ENCODE results near the gene MAPK8IP1.

MAPK8IP1 gene

DNA sequence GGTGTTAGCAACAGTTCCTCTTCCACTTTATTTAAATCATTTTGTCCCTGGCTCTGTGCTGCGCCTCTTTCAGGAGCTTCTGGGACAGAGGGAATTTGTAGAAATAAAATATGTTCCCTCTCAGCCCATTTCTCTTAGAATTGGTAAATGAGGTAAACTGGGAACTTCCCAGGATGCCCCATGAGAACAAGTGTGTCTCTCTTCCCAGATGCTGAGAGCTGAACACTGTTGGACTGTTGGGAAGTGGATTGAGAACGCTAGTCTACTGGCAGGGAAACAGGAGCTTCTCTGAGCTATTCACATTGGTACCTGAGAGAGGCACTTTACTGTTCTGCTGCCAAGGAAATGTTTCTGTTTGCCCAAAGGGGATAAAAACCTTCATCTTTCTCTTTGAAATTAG, 34.2 kb upstream of the MAPK8IP1 start:
- Histone ChIP-seq H3K27ac (ENCODE audit: extremely low read depth, low read depth, low read length) (no peak overlapping the region), H3K9me3 (ENCODE audit: control insufficient read depth, insufficient read depth, low read depth, low read length) (no peaks in the 10 kb centered on the region), H3K36me3 (ENCODE audit: control insufficient read depth in 2 of 2, insufficient read depth in 1 of 2, low read length in 2 of 2) (peaks cover 0 to 3% of the 10 kb centered on the region in 2 experiments; a peak in 1 of 3 replicates), H3K4me3 (ENCODE audit: low read depth, low read length) (no peak overlapping the region), H3K4me1 (ENCODE audit: control insufficient read depth, insufficient read depth, low read length) (no peaks in the 10 kb centered on the region)
- POLR2A ChIA-PET, result no interaction called here
- CTCF ChIA-PET, result interaction anchor here (0.7 to 3.0 kb wide), 4 partner anchors 9 to 464 kb away, joined by 3 to 11 read pairs (median 6); no protein-coding TSS in a partner anchor
- TF ChIP-seq ZNF521 (tag by site-specific recombination; IDR thresholded peaks at IDR 0.05) (no peak), PRDM1 (tag by site-specific recombination; IDR thresholded peaks at IDR 0.05) (no peak), ZNF311 (tag by site-specific recombination; IDR thresholded peaks at IDR 0.05; ENCODE audit: borderline replicate concordance) (no peak), ZNF335 (tag by site-specific recombination; conservative IDR thresholded peaks at IDR 0.05) (no peak), ZNF391 (tag by site-specific recombination; IDR thresholded peaks at IDR 0.05; ENCODE audit: borderline replicate concordance, low read depth) (no peak), ZNF558 (tag by site-specific recombination; IDR thresholded peaks at IDR 0.05) (no peak), ZNF629 (tag by site-specific recombination; IDR thresholded peaks at IDR 0.05) (no peak), ZNF341 (tag by site-specific recombination; IDR thresholded peaks at IDR 0.05; ENCODE audit: low read depth) (no peak), ZNF510 (tag by site-specific recombination; IDR thresholded peaks at IDR 0.05; ENCODE audit: insufficient replicate concordance) (no peak), ZNF473 (tag by site-specific recombination; IDR thresholded peaks at IDR 0.05) (no peak)
- TF ChIP-seq, protein P1, sequence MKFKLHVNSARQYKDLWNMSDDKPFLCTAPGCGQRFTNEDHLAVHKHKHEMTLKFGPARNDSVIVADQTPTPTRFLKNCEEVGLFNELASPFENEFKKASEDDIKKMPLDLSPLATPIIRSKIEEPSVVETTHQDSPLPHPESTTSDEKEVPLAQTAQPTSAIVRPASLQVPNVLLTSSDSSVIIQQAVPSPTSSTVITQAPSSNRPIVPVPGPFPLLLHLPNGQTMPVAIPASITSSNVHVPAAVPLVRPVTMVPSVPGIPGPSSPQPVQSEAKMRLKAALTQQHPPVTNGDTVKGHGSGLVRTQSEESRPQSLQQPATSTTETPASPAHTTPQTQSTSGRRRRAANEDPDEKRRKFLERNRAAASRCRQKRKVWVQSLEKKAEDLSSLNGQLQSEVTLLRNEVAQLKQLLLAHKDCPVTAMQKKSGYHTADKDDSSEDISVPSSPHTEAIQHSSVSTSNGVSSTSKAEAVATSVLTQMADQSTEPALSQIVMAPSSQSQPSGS (tag by site-specific recombination; IDR thresholded peaks at IDR 0.05; ENCODE audit: low read depth), result no peak
- TF ChIP-seq, protein P2, sequence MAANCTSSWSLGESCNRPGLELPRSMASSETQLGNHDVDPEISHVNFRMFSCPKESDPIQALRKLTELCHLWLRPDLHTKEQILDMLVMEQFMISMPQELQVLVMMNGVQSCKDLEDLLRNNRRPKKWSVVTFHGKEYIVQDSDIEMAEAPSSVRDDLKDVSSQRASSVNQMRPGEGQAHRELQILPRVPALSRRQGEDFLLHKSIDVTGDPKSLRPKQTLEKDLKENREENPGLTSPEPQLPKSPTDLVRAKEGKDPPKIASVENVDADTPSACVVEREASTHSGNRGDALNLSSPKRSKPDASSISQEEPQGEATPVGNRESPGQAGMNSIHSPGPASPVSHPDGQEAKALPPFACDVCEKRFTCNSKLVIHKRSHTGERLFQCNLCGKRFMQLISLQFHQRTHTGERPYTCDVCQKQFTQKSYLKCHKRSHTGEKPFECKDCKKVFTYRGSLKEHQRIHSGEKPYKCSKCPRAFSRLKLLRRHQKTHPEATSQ (tag by site-specific recombination; IDR thresholded peaks at IDR 0.05), result no peak

DNA sequence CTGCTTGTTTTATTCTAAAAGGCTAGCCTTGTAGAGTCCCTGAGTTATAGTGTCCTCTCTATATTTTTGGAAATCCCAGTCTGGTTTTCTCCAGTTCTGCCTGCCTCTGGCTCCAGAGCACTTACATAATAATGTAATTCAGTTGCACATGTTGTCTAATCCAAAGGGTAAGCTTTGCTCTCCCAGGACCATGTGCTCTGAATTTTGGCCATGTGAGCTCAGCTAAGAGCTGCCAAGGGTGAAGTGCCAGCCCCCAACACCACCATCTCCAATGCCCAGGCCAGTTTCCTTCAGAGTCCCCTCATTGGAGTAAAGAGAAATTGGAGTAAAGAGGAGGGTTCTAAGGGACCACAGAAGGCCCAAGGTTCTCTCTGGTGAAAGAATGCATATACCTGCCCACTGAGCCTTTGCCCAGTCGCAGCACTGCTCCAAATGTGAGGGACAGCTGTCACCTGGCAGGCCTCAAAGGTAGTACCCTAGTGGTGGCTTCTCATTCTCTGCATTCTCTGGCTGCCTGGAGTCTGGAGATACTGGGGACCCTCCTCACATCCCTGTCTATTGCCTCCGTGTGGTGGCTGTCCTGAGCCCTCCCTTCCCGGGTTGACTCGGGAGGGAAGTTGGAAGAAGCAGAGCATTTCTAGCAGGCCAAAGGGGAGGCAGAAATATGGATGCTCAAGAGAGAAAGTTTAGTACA, 33.3 kb upstream of the MAPK8IP1 start:
- ChIA-PET CTCF (interaction anchor here (0.6 to 3.0 kb wide), 3 partner anchors 10 to 1252 kb away, joined by 3 to 11 read pairs (median 6); no protein-coding TSS in a partner anchor), POLR2A (no interaction called here)
- TF ChIP-seq ZNF394 (tag by site-specific recombination; IDR thresholded peaks at IDR 0.05; ENCODE audit: borderline replicate concordance) (no peak), ZNF202 (tag by site-specific recombination; IDR thresholded peaks at IDR 0.05; ENCODE audit: borderline replicate concordance) (no peak), ZBTB48 (tag by site-specific recombination; IDR thresholded peaks at IDR 0.05) (no peak), WT1 (tag by site-specific recombination; IDR thresholded peaks at IDR 0.05) (no peak), HOXD13 (CRISPR knock-in tag; IDR thresholded peaks at IDR 0.05; ENCODE audit: borderline replicate concordance) (no peak), ZNF791 (tag by site-specific recombination; IDR thresholded peaks at IDR 0.05) (no peak), ZNF624 (tag by site-specific recombination; IDR thresholded peaks at IDR 0.05) (no peak), ZNF19 (tag by site-specific recombination; IDR thresholded peaks at IDR 0.05; ENCODE audit: low read depth) (no peak)
- TF ChIP-seq, protein P3, sequence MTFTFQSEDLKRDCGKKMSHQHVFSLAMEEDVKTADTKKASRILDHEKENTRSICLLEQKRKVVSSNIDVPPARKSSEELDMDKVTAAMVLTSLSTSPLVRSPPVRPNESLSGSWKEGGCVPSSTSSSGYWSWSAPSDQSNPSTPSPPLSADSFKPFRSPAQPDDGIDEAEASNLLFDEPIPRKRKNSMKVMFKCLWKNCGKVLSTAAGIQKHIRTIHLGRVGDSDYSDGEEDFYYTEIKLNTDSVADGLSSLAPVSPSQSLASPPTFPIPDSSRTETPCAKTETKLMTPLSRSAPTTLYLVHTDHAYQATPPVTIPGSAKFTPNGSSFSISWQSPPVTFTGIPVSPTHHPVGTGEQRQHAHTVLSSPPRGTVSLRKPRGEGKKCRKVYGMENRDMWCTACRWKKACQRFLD (tag by site-specific recombination; IDR thresholded peaks at IDR 0.05), result no peak
- Histone ChIP-seq H3K9me3 (ENCODE audit: control insufficient read depth, insufficient read depth, low read depth, low read length) (no peaks in the 10 kb centered on the region), H3K4me1 (ENCODE audit: control insufficient read depth, insufficient read depth, low read length) (no peaks in the 10 kb centered on the region), H3K4me3 (ENCODE audit: low read depth, low read length) (no peak overlapping the region), H3K27ac (ENCODE audit: extremely low read depth, low read depth, low read length) (no peak overlapping the region), H3K36me3 (ENCODE audit: control insufficient read depth in 2 of 2, insufficient read depth in 1 of 2, low read length in 2 of 2) (peaks cover 0 to 8% of the 10 kb centered on the region in 2 experiments; a peak in 1 of 3 replicates)

All from HEK293 (cell line).